Measurements from ENCODE around the gene SETDB1. TPM values are rescaled to one million over a fixed set of nuclear protein-coding genes. Genes with fewer than 3 reads are reported as not detected.

SETDB1 gene
- total and polyA plus RNA-seq, 2 of the 13 experiments (the other 11 are each of a cell fraction or from before 2014, with no cell fraction given): 33.1 to 34.6 TPM

- TF ChIP-seq THAP9 (CRISPR knock-in tag; IDR thresholded peaks at IDR 0.05; ENCODE audit: borderline replicate concordance) (no peak), ZNF280B (CRISPR knock-in tag; IDR thresholded peaks at IDR 0.05; ENCODE audit: borderline replicate concordance) (no peak), SOX5 (CRISPR knock-in tag; IDR thresholded peaks at IDR 0.05; ENCODE audit: borderline replicate concordance) (peak; percentile 87), ZFY (CRISPR knock-in tag; IDR thresholded peaks at IDR 0.05) (peak; percentile 45; the same call in 1 of the 2 replicates), POGZ (CRISPR knock-in tag; IDR thresholded peaks at IDR 0.05) (peak; percentile 65), ELF3 (CRISPR knock-in tag; IDR thresholded peaks at IDR 0.05) (peak; percentile 72), ZNF670 (CRISPR knock-in tag; IDR thresholded peaks at IDR 0.05; ENCODE audit: borderline replicate concordance) (peak; percentile 82), ZMAT5 (CRISPR knock-in tag; IDR thresholded peaks at IDR 0.05; ENCODE audit: borderline replicate concordance, low read depth) (no peak), ZMYM3 (CRISPR knock-in tag; IDR thresholded peaks at IDR 0.05) (peak; percentile 97), PCBP1 (IDR thresholded peaks at IDR 0.05; ENCODE audit: borderline replicate concordance, low read depth, low read length) (no peak), ZNF569 (CRISPR knock-in tag; IDR thresholded peaks at IDR 0.05; ENCODE audit: borderline replicate concordance) (no peak), MEIS1 (CRISPR knock-in tag; IDR thresholded peaks at IDR 0.05; ENCODE audit: borderline replicate concordance) (0 out of 2 replicates have a peak, but pooled peaks have one; percentile 59), ARID3A (IDR thresholded peaks at IDR 0.05; ENCODE audit: low read depth, low read length) (peak; percentile 90), ZNF841 (CRISPR knock-in tag; IDR thresholded peaks at IDR 0.05; ENCODE audit: borderline replicate concordance) (no peak), ZSCAN12 (CRISPR knock-in tag; IDR thresholded peaks at IDR 0.05) (no peak), ZNF382 (CRISPR knock-in tag; IDR thresholded peaks at IDR 0.05; ENCODE audit: borderline replicate concordance) (no peak), ZIK1 (CRISPR knock-in tag; IDR thresholded peaks at IDR 0.05; ENCODE audit: borderline replicate concordance, low read depth) (0 out of 2 replicates have a peak, but pooled peaks have one; percentile 33), PPARG (CRISPR knock-in tag; conservative IDR thresholded peaks at IDR 0.05) (peak; percentile 92), KLF6 (CRISPR knock-in tag; IDR thresholded peaks at IDR 0.05) (no peak), ZNF513 (CRISPR knock-in tag; conservative IDR thresholded peaks at IDR 0.05) (no peak), SP1 (IDR thresholded peaks at IDR 0.05) (no peak), SP1 (CRISPR knock-in tag; IDR thresholded peaks at IDR 0.05) (no peak)
Measured at GRCh38 chr1:151012684-151013471, 86.7 kb downstream of the SETDB1 start (continued).
